Loucy (cell line): ENCODE data around the gene TMEM164.

Experiments
- H2AFZ ChIP-seq: fragments of 200-600 bp; sonication (generic); 2 replicates; pipeline ENCODE4 v1.6.0; 2016; ENCODE audit warnings: antibody characterized with exemption, mild to moderate bottlenecking, low read length, moderate library complexity
- H3F3A ChIP-seq: fragments of 200-600 bp; 2 replicates; pipeline ENCODE4 v1.6.0; 2016; ENCODE audit warnings: antibody characterized with exemption, low read depth, mild to moderate bottlenecking
- H3K27me3 ChIP-seq: fragments of 200-600 bp; sonication (generic); 2 replicates; pipeline ENCODE4 v1.6.1; 2014; ENCODE audit warnings: low read length, mild to moderate bottlenecking; ENCODE audit not compliant: insufficient read depth, poor library complexity, severe bottlenecking
- H3K36me3 ChIP-seq: fragments of 200-600 bp; sonication (generic); 2 replicates; pipeline ENCODE4 v1.6.1; 2016; ENCODE audit warnings: low read length; ENCODE audit not compliant: insufficient read depth
- H3K4me1 ChIP-seq: fragments of 200-600 bp; sonication (generic); 2 replicates; pipeline ENCODE4 v1.5.1; 2014; ENCODE audit warnings: low read length, mild to moderate bottlenecking; ENCODE audit not compliant: insufficient read depth, poor library complexity, severe bottlenecking
- H3K4me2 ChIP-seq: fragments of 200-600 bp; sonication (generic); 2 replicates; pipeline ENCODE4 v1.6.0; 2014; ENCODE audit warnings: antibody characterized with exemption, low read length, low read depth, mild to moderate bottlenecking; ENCODE audit not compliant: poor library complexity, severe bottlenecking
- H3K4me3 ChIP-seq: fragments of 200-600 bp; sonication (generic); 2 replicates; pipeline ENCODE4 v1.5.1; 2014; ENCODE audit warnings: low read length, mild to moderate bottlenecking, mixed read lengths; ENCODE audit not compliant: poor library complexity, severe bottlenecking
- H3K79me2 ChIP-seq: fragments of 200-600 bp; sonication (generic); 2 replicates; pipeline ENCODE4 v1.6.1; 2014; ENCODE audit warnings: low read length; ENCODE audit not compliant: insufficient read depth
- H3K9ac ChIP-seq: fragments of 200-600 bp; sonication (generic); 2 replicates; pipeline ENCODE4 v1.6.0; 2014; ENCODE audit warnings: mild to moderate bottlenecking, low read depth, low read length, moderate library complexity; ENCODE audit not compliant: poor library complexity, severe bottlenecking
- H3K9me2 ChIP-seq: fragments of 200-600 bp; sonication (generic); replicated peaks from 2 replicates; pipeline ENCODE4 v1.6.1; 2016; ENCODE audit warnings: low read depth, low read length, mixed read lengths
- H3K9me3 ChIP-seq: fragments of 200-600 bp; sonication (generic); 2 replicates; pipeline ENCODE4 v1.6.1; 2014; ENCODE audit warnings: mild to moderate bottlenecking, antibody characterized with exemption, low read length, low read depth; ENCODE audit not compliant: insufficient read depth
- H4K20me1 ChIP-seq: fragments of 200-600 bp; sonication (generic); 2 replicates; pipeline ENCODE4 v1.6.0; 2014; ENCODE audit warnings: antibody characterized with exemption, low read length, mild to moderate bottlenecking; ENCODE audit not compliant: insufficient read depth, poor library complexity, severe bottlenecking
- CTCF ChIP-seq: fragments of 200-600 bp; sonication (generic); conservative IDR thresholded peaks from 2 replicates; pipeline ENCODE4 v1.5.1; 2014; ENCODE audit warnings: mild to moderate bottlenecking, antibody characterized with exemption, low read length
- EZH2phosphoT487 ChIP-seq: fragments of 200-600 bp; IDR thresholded peaks from 2 replicates; pipeline ENCODE4 v1.6.1; 2018; ENCODE audit warnings: antibody characterized with exemption, mild to moderate bottlenecking, moderate library complexity, borderline replicate concordance

Gene TMEM164

DNA sequence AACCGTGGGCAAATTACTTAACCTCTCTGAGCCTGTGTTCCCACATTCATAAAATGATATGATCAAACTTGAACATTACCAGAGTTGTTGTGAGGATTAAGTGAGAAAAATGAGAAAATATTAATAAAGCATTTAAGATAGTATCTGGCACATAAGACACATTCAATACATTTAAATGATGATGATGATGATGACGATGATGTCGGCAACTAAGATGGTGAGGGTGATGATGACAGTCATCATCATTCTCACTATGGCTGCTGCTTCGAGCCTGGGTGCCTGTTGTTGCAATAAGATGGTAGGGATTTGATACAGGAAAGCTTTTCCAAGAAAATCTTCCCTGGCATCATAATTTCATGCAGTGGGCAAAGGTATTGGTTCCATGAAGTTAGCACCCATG lies 11.1 kb downstream of the TMEM164 start:
- no peaks in the 10 kb centered on the region for H3K9me2 ChIP-seq
- H3K9me3 ChIP-seq = no peaks in the 10 kb centered on the region
- H4K20me1 ChIP-seq = peaks cover 24% of the 10 kb centered on the region
- peaks cover 90% of the 10 kb centered on the region for H3K79me2 ChIP-seq
- peaks cover 18% of the 10 kb centered on the region; the same call in 1 of the 2 replicates for H3K36me3 ChIP-seq
- H3F3A ChIP-seq = no peaks in the 10 kb centered on the region
- TF ChIP-seq CTCF = no peak
- no peak for TF ChIP-seq EZH2phosphoT487
- no peak overlapping the region for H3K9ac ChIP-seq
- H2AFZ ChIP-seq = no peak overlapping the region
- no peak overlapping the region for H3K4me3 ChIP-seq
- peaks cover 12% of the 10 kb centered on the region for H3K4me1 ChIP-seq
- H3K4me2 ChIP-seq = peak overlapping the region; percentile 20
- H3K27me3 ChIP-seq = no peaks in the 10 kb centered on the region

DNA sequence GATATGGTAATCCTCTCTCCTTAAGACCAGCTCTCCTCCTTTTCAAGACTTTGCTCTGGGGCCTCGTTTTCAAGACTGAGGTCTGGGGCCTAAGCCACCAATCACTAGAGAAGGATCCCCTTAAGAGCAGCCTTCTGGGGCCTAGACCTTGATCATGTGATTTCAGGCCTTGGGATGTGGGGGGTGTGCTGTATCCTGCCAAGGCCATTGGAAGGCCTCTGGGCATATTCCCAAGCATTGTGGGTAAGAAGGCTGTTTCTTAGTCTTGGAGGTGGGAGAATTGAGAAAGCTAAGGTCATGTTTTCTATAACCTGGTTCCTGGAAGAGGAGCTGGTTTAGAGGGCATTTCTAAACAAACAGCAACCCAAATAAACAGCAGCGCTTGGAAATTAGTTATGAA lies 12.1 kb downstream of the TMEM164 start:
- Histone ChIP-seq H3K36me3 (peaks cover 19% of the 10 kb centered on the region; the same call in 1 of the 2 replicates), H3K4me1 (peaks cover 9% of the 10 kb centered on the region), H3K4me2 (peak overlapping the region; percentile 44), H3K27me3 (no peaks in the 10 kb centered on the region), H3K4me3 (no peak overlapping the region), H2AFZ (no peak overlapping the region), H3K9ac (no peak overlapping the region), H3K79me2 (peaks cover 91% of the 10 kb centered on the region), H4K20me1 (peaks cover 22% of the 10 kb centered on the region), H3K9me2 (no peaks in the 10 kb centered on the region), H3K9me3 (no peaks in the 10 kb centered on the region), H3F3A (no peaks in the 10 kb centered on the region)
- no peak for TF ChIP-seq CTCF
- TF ChIP-seq EZH2phosphoT487 = no peak

GRCh38 chrX:110015915-110016314 lies 13.0 kb downstream of the TMEM164 start:
- Histone ChIP-seq H3F3A (no peaks in the 10 kb centered on the region), H3K36me3 (peaks cover 25% of the 10 kb centered on the region; the same call in 1 of the 2 replicates), H3K4me1 (peaks cover 6% of the 10 kb centered on the region), H3K27me3 (no peaks in the 10 kb centered on the region), H3K4me3 (no peak overlapping the region), H4K20me1 (peaks cover 18% of the 10 kb centered on the region), H3K9me2 (no peaks in the 10 kb centered on the region), H3K4me2 (no peak overlapping the region), H2AFZ (no peak overlapping the region), H3K9ac (no peak overlapping the region), H3K9me3 (no peaks in the 10 kb centered on the region), H3K79me2 (peaks cover 89% of the 10 kb centered on the region)
- TF ChIP-seq EZH2phosphoT487 (no peak), CTCF (no peak)
